Breast epithelium (tissue), 4 donors: Measurements from ENCODE around the gene CDK5RAP2. TPM values are rescaled to one million over a fixed set of nuclear protein-coding genes. Genes with fewer than 3 reads are reported as not detected.
A peak's percentile ranks its signal among the peaks of the same experiment; 100 is the strongest.

Source experiments
- DNase-seq, 2 donors: peaks; one replicate each; pipeline ENCODE4 v3.0.0-alpha.2; 2019; ENCODE audit warnings: low spot score in 2 of 2
- H3K27ac ChIP-seq, 2 donors: fragments of 200-600 bp; sonication (generic) in 1 of 2; one replicate each; pipeline ENCODE4 v1.5.1; 2016 to 2019; ENCODE audit warnings: mild to moderate bottlenecking in 1 of 2
- H3K27me3 ChIP-seq, 2 donors: fragments of 200-600 bp; sonication (generic) in 1 of 2; one replicate each; pipeline versions ENCODE4 v1.5.1 to v1.6.0; 2017 to 2019; ENCODE audit warnings: control low read depth in 1 of 2, mild to moderate bottlenecking in 1 of 2
- H3K36me3 ChIP-seq: fragments of 200-600 bp; one replicate; pipeline ENCODE4 v1.5.1; 2019
- H3K4me1 ChIP-seq, 2 donors: fragments of 200-600 bp; sonication (generic); one replicate each; pipeline ENCODE4 v1.5.1; 2016 to 2019; ENCODE audit warnings: control low read depth in 1 of 2
- H3K4me3 ChIP-seq, 3 donors: fragments of 200-600 bp; sonication (generic); 1 replicate in 2 of 3; 2 replicates in 1 of 3; pipeline ENCODE4 v1.5.1; 2016 to 2019; ENCODE audit warnings: mild to moderate bottlenecking in 3 of 3, moderate library complexity in 2 of 3
- H3K9me3 ChIP-seq, 2 donors: fragments of 200-600 bp; sonication (generic) in 1 of 2; one replicate each; pipeline ENCODE4 v1.5.1; 2016 to 2019; ENCODE audit warnings: control low read depth in 1 of 2
- POLR2A ChIP-seq: fragments of 450-650 bp; IDR thresholded peaks from one replicate; pipeline ENCODE4 v1.6.1; 2016; ENCODE audit warnings: antibody characterized with exemption, mild to moderate bottlenecking, moderate library complexity
- POLR2AphosphoS5 ChIP-seq, 3 donors: sonication (generic); formaldehyde crosslinking; IDR thresholded peaks; one replicate each; pipeline ENCODE4 v1.6.1; 2017; ENCODE audit warnings: antibody characterized with exemption in 3 of 3
- intact Hi-C: fragments of 100-400 bp; cut with DNase I; formaldehyde crosslinking; loops from one replicate; pipeline ENCODE4 v1.15.1; 2023; ENCODE audit warnings: low total_unique reads
- total RNA-seq, 3 donors: library from RNA; depleted of rRNA; stranded (reverse); fragments of >200 nt; gene quantifications; one replicate each; pipeline ENCODE4 v1.1.0, GENCODE V29; 2016
- TF ChIP-seq, protein P1 (sequence below), 3 donors: fragments of 450-650 bp; IDR thresholded peaks; one replicate each; pipeline ENCODE4 v1.5.1; 2016 to 2017; ENCODE audit warnings: antibody characterized with exemption in 3 of 3, mild to moderate bottlenecking in 3 of 3, moderate library complexity in 3 of 3

CDK5RAP2 gene
- total RNA-seq, 3 donors from 2014 or later, result 44.5 to 77.4 (median 60.6) TPM

DNA sequence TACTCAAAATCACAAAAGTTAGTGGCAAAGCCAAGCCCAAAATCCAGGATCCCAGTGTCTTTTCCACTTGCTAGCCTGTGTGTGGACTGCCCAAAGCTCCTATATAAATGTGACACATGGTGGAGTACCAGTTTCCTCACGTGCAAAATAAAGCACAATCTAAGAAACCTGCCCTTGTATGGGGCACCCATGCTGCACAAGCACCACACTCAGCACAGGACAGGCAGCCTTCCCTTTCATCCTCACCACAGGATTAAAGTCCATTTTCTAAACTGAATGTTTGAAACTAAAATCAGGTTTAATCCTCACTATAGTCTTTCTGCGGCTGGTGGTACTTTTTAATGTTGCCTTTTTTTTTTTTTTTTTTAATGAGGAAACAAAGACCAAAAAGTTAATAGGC is 5.5 kb downstream of the CDK5RAP2 start:
- intact Hi-C loops, result no loop called here
- Histone ChIP-seq H3K27me3 (no peaks in the 10 kb centered on the region), H3K36me3 (no peaks in the 10 kb centered on the region), H3K4me1 (peaks cover 0 to 15% of the 10 kb centered on the region in 2 donors), H3K4me3 (no peak overlapping the region), H3K9me3 (no peaks in the 10 kb centered on the region), H3K27ac (peak overlapping the region in 1 of 2 donors; percentile 2)
- TF ChIP-seq, protein P1, sequence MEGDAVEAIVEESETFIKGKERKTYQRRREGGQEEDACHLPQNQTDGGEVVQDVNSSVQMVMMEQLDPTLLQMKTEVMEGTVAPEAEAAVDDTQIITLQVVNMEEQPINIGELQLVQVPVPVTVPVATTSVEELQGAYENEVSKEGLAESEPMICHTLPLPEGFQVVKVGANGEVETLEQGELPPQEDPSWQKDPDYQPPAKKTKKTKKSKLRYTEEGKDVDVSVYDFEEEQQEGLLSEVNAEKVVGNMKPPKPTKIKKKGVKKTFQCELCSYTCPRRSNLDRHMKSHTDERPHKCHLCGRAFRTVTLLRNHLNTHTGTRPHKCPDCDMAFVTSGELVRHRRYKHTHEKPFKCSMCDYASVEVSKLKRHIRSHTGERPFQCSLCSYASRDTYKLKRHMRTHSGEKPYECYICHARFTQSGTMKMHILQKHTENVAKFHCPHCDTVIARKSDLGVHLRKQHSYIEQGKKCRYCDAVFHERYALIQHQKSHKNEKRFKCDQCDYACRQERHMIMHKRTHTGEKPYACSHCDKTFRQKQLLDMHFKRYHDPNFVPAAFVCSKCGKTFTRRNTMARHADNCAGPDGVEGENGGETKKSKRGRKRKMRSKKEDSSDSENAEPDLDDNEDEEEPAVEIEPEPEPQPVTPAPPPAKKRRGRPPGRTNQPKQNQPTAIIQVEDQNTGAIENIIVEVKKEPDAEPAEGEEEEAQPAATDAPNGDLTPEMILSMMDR (IDR thresholded peaks at IDR 0.05), result no peak
- TF ChIP-seq POLR2A, result no peak
- no peak for DNase-seq

DNA sequence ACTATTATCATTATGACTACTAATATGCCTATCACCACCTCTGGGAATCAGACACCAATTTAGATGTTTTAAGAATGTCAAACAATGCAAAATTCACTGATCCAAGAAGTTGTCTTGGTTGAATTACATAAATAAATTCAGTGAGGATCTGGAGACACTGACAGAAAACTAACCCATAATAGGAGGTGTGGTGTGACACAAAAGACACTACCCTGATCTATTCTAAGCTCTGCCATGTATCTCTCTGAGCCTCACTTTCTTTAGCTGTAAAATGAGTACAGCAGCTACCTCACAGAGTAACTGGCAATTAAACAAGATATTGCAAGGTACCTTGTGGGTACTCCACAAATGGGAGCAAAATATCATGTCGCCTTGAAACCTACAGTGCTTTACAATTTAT is 7.5 kb downstream of the CDK5RAP2 start:
- H3K36me3 ChIP-seq, result no peaks in the 10 kb centered on the region
- H3K27ac ChIP-seq, result peak overlapping the region; percentile 73 to 74
- intact Hi-C loops, result no loop called here
- peaks cover 0 to 6% of the 10 kb centered on the region in 2 donors for H3K4me1 ChIP-seq
- no peak for DNase-seq
- H3K27me3 ChIP-seq, result no peaks in the 10 kb centered on the region
- TF ChIP-seq, protein P1 (IDR thresholded peaks at IDR 0.05), result no peak
- no peak overlapping the region for H3K4me3 ChIP-seq
- no peaks in the 10 kb centered on the region for H3K9me3 ChIP-seq

DNA sequence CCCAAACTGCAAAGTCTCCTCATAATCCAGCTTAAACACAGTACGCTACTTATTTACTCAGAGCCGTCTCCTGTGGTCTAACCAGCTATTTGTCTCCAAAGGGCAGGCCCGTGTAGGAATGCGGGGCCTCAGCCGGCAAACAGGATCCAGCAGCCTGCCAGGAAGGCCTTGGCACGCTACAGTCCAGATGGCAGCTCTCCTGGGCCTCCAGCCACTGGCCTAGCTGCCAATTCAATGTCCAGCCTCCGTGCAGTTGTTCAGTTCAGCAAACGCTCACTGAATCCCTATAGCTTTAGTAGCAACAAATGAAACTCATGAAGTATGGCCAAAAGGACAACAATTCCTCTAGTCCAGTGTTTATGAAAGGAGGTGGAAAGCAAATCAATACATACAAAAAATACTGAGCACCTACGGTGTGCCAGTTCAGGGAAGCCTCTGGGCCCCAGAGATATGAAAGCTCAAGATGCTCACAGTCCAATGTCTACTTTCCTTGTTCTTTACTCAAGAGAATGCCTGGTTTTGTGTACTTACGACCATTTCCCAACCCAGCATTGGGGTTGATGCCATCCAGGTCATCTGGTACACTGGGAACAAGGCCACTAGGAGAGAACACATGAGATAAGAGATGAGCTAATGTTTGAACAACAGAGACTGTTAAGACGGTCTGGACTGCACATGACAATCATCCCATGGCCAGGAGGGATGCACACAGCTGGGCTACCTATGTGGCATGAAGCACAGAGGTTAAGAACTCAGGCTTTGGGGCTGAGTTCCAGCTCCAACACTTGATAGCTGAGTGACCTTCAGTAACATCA is 8.3 kb downstream of the CDK5RAP2 start:
- H3K36me3 ChIP-seq, result peaks cover 4% of the 10 kb centered on the region
- no peak overlapping the region for H3K4me3 ChIP-seq
- H3K27me3 ChIP-seq, result no peaks in the 10 kb centered on the region
- intact Hi-C loops, result no loop called here
- H3K4me1 ChIP-seq, result peaks cover 0 to 6% of the 10 kb centered on the region in 2 donors
- DNase-seq, result peak; percentile 82 to 83
- no peaks in the 10 kb centered on the region for H3K9me3 ChIP-seq
- H3K27ac ChIP-seq, result peak overlapping the region; percentile 73 to 74
- TF ChIP-seq POLR2AphosphoS5 (IDR thresholded peaks at IDR 0.05) (peak in 2 of 3 donors; percentile 59 to 63), POLR2A (no peak)

DNA sequence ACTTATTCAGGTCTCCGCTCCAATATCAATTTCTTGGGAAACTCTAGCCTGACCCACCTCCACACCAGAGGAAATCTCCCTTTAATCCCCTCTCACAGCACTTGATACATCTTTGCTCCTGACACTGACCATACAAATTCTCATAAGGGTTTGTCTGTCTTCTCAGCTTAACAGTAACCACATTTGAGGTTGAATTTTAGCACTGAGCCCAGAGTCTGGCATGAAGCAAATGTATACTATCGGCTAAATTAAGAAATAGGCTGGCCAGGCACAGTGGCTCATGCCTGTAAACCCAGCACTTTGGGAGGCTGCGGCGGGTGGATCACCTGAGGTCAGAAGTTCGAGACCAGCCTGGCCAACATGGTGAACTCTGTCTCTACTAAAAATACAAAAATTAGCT is 9.7 kb downstream of the CDK5RAP2 start:
- intact Hi-C loops, result no loop called here
- TF ChIP-seq POLR2AphosphoS5 (IDR thresholded peaks at IDR 0.05), result no peak
- TF ChIP-seq POLR2A, result no peak
- TF ChIP-seq, protein P1 (IDR thresholded peaks at IDR 0.05), result no peak
- Histone ChIP-seq H3K9me3 (no peaks in the 10 kb centered on the region), H3K36me3 (peaks cover 4% of the 10 kb centered on the region), H3K4me1 (peaks cover 0 to 6% of the 10 kb centered on the region in 2 donors), H3K27me3 (no peaks in the 10 kb centered on the region), H3K27ac (peak overlapping the region; percentile 65 to 73), H3K4me3 (no peak overlapping the region)
- DNase-seq, result no peak

DNA sequence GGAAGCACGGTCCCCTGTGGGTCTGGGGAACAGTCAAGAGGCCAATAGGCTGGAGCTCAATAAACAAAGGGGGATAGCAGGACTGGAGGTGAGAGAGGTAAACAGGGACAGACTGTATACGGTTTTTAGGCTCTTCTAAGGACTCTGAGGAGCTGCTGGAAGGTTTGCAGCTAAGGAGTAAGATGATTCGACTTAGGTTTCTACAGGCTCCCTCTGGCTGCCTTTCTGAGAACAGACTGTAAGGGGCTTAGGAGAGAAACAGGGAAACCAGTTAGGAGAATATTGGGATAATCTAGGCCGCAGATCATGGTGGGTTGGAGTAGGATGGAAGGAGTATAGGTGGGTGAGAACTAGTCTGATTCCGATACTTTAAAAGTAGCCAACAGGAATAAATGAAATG is 10.4 kb downstream of the CDK5RAP2 start:
- no peaks in the 10 kb centered on the region for H3K27me3 ChIP-seq
- no peak for DNase-seq
- no peak overlapping the region for H3K4me3 ChIP-seq
- peaks cover 4% of the 10 kb centered on the region for H3K36me3 ChIP-seq
- H3K27ac ChIP-seq, result peak overlapping the region in 1 of 2 donors; percentile 73
- no peaks in the 10 kb centered on the region for H3K9me3 ChIP-seq
- TF ChIP-seq POLR2AphosphoS5 (IDR thresholded peaks at IDR 0.05) (no peak), POLR2A (no peak)
- TF ChIP-seq, protein P1 (IDR thresholded peaks at IDR 0.05), result no peak
- H3K4me1 ChIP-seq, result peaks cover 0 to 6% of the 10 kb centered on the region in 2 donors
- intact Hi-C loops, result no loop called here
